OCI-LY7 (cell line): Measurements from ENCODE around the gene INTS14.

Experiments used
- CTCF ChIP-seq: fragments of 200-600 bp; sonication (generic); conservative IDR thresholded peaks from 2 replicates; pipeline ENCODE4 v1.5.1; 2014; ENCODE audit warnings: mild to moderate bottlenecking, antibody characterized with exemption, low read length, moderate library complexity, mixed read lengths
- EZH2phosphoT487 ChIP-seq: fragments of 200-600 bp; sonication (generic); IDR thresholded peaks from 2 replicates; pipeline ENCODE4 v1.6.1; 2018; ENCODE audit warnings: low read depth, borderline replicate concordance, mild to moderate bottlenecking, mixed run types, antibody characterized with exemption, low read length, moderate library complexity, mixed read lengths

DNA sequence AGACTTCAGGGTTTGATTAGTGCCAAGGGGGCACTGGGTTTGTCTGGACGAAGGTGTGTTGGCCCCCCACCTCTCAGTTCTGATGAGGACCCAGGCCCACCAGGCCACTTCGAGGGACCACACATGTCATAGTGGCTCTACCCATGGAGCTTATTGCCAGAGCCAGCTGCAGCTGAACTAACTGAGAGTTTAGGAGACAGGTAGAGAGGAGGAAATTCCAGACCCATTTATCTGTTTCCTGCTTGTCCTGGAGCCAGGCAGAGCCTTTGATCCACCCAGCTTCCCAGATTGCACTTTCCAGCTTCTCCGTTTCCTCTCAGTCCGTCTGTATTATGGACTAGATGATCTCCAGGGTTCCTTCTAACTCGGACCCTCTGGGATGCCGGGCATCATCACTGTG lies 31.7 kb upstream of the INTS14 start:
- TF ChIP-seq CTCF (no peak), EZH2phosphoT487 (no peak)
